Memory B cell (primary cell): ENCODE data around the gene COL4A6.

Experiments used
- ATAC-seq: fragments of 150-1000 bp; cut with Tn5 transposase; 2 replicates; pipeline ENCODE4 v1.10.0; 2021; ENCODE audit warnings: low read depth, mild to moderate bottlenecking, moderate library complexity
- DNase-seq, 2 donors: peaks; one replicate each; pipeline ENCODE4 v3.0.0; 2022; ENCODE audit warnings: low spot score in 2 of 2
- H3K27ac Mint-ChIP-seq: one replicate; pipeline ENCODE4 v1.8.0; 2022; ENCODE audit warnings: mild to moderate bottlenecking, moderate library complexity, mixed read lengths
- H3K27me3 Mint-ChIP-seq: one replicate; pipeline ENCODE4 v1.8.0; 2022; ENCODE audit warnings: mixed read lengths
- H3K36me3 Mint-ChIP-seq: one replicate; pipeline ENCODE4 v1.8.0; 2022; ENCODE audit warnings: mild to moderate bottlenecking, mixed read lengths
- H3K4me1 Mint-ChIP-seq: one replicate; pipeline ENCODE4 v1.8.0; 2022; ENCODE audit warnings: mixed read lengths
- H3K4me3 Mint-ChIP-seq: one replicate; pipeline ENCODE4 v1.8.0; 2022; ENCODE audit warnings: mild to moderate bottlenecking, moderate library complexity, mixed read lengths
- H3K9me3 Mint-ChIP-seq: one replicate; pipeline ENCODE4 v1.8.0; 2022; ENCODE audit warnings: mixed read lengths

The COL4A6 gene

GRCh38 chrX:108217876-108218275 is 220.3 kb downstream of the COL4A6 start:
- H3K4me3 Mint-ChIP-seq, result no peak overlapping the region
- DNase-seq (no peak), ATAC-seq (no peak)
- no peak overlapping the region for H3K27ac Mint-ChIP-seq
- H3K27me3 Mint-ChIP-seq, result no peaks in the 10 kb centered on the region
- H3K4me1 Mint-ChIP-seq, result no peaks in the 10 kb centered on the region
- no peaks in the 10 kb centered on the region for H3K36me3 Mint-ChIP-seq
- no peaks in the 10 kb centered on the region for H3K9me3 Mint-ChIP-seq

GRCh38 chrX:108216919-108217571 is 221.2 kb downstream of the COL4A6 start:
- no peak overlapping the region for H3K27ac Mint-ChIP-seq
- DNase-seq (no peak), ATAC-seq (no peak)
- no peaks in the 10 kb centered on the region for H3K4me1 Mint-ChIP-seq
- H3K4me3 Mint-ChIP-seq, result no peak overlapping the region
- no peaks in the 10 kb centered on the region for H3K9me3 Mint-ChIP-seq
- H3K27me3 Mint-ChIP-seq, result no peaks in the 10 kb centered on the region
- no peaks in the 10 kb centered on the region for H3K36me3 Mint-ChIP-seq

- Mint-ChIP-seq H3K27ac (no peak overlapping the region), H3K9me3 (no peaks in the 10 kb centered on the region), H3K36me3 (no peaks in the 10 kb centered on the region), H3K27me3 (no peaks in the 10 kb centered on the region), H3K4me1 (no peaks in the 10 kb centered on the region), H3K4me3 (no peak overlapping the region)
- no peak for DNase-seq
- ATAC-seq, result no peak
These were observed 221.8 kb downstream of the COL4A6 start for GRCh38 chrX:108216405-108216804.

DNA sequence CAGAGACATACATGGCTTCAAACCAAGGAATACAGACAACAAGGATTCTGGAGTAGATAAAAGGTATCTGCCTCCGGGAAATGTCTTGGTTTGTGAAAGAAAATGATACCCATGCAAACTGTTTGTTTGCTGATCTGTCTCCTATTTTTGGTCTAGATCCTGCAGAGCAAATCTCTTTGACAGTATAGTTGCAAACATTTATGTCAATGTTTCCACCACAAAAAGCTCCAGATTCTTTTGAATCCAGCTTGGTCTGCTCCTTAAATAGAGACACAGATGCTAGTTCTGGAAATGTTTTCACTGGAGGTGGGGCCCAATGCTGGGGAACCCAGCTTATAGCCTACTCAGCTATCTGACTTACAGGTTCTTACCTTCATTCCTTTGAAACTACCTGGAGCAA is 226.9 kb downstream of the COL4A6 start:
- no peak overlapping the region for H3K4me3 Mint-ChIP-seq
- ATAC-seq (no peak), DNase-seq (no peak)
- H3K9me3 Mint-ChIP-seq, result no peaks in the 10 kb centered on the region
- H3K4me1 Mint-ChIP-seq, result no peaks in the 10 kb centered on the region
- H3K36me3 Mint-ChIP-seq, result no peaks in the 10 kb centered on the region
- no peaks in the 10 kb centered on the region for H3K27me3 Mint-ChIP-seq
- no peak overlapping the region for H3K27ac Mint-ChIP-seq

DNA sequence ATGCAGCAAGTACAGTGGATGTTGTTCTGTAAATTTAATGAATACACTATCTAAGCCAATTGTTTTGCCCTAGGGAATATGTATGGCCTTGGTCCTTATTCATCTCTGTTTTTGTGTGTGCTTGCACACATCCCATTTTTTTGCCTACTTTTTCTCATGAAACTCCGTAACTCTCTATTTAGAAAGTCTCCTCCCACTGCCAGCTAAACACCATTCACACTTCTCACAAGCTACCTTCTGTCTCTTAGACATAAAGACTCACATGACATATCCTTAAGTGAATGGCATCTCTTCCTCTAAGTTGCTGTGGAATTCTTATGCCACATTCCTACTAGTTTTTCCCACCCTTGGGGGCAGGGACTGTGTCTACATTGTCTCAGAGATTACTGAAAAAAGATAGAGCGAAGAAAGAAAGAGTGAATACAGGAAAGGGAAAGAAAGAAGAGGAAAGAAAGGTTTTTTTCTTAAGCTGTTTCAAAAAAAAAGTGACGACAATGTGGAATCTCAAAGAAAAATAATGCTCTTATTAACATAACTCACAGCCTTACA is 229.1 kb downstream of the COL4A6 start:
- Mint-ChIP-seq H3K4me1 (no peaks in the 10 kb centered on the region), H3K27ac (no peak overlapping the region), H3K36me3 (no peaks in the 10 kb centered on the region), H3K4me3 (no peak overlapping the region), H3K9me3 (no peaks in the 10 kb centered on the region), H3K27me3 (peaks cover 7% of the 10 kb centered on the region)
- no peak for DNase-seq
- no peak for ATAC-seq

DNA sequence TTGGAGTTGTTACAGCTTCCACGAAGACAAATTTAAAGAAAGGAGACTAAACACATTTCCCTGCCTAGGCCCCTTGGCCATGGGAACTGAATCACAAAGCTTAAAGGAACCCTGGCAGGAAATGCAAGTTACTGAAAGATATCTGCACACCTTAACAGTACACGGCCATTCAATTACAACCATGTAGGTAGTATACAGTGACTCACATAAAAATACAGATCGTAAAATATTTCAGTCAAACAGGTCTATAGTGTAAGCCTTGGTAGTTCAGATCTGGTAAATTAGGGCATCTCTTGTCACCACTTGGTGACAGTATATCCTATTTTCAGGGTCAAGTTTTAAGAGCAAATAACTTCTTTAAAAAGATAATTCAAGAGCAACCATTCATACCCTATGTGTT is 234.7 kb downstream of the COL4A6 start:
- no peak overlapping the region for H3K4me3 Mint-ChIP-seq
- no peaks in the 10 kb centered on the region for H3K4me1 Mint-ChIP-seq
- H3K9me3 Mint-ChIP-seq, result no peaks in the 10 kb centered on the region
- H3K36me3 Mint-ChIP-seq, result no peaks in the 10 kb centered on the region
- no peak overlapping the region for H3K27ac Mint-ChIP-seq
- peaks cover 7% of the 10 kb centered on the region for H3K27me3 Mint-ChIP-seq
- ATAC-seq (no peak), DNase-seq (no peak)

DNA sequence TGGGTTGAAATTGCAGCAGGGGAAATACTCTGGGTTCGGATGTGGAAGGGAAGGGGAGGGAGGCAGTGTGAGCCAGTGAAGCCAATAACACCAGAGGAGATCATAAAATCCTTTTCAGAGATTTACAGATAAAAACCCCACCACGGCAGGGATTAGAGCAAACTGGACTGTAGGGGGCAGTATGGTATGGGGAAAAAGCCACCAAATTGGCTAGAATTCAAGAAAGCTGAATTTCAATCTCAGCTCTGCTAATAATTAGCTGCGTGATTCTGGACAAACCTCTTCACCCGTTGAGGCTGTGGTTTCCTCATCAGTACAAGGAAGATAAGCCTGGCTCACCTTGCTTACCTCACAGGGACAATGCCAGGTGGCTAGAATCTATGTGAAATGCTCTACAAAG is 238.5 kb downstream of the COL4A6 start:
- Mint-ChIP-seq H3K4me3 (no peak overlapping the region), H3K4me1 (no peaks in the 10 kb centered on the region), H3K27ac (no peak overlapping the region), H3K27me3 (peaks cover 1% of the 10 kb centered on the region), H3K9me3 (no peaks in the 10 kb centered on the region), H3K36me3 (no peaks in the 10 kb centered on the region)
- no peak for DNase-seq
- no peak for ATAC-seq

DNA sequence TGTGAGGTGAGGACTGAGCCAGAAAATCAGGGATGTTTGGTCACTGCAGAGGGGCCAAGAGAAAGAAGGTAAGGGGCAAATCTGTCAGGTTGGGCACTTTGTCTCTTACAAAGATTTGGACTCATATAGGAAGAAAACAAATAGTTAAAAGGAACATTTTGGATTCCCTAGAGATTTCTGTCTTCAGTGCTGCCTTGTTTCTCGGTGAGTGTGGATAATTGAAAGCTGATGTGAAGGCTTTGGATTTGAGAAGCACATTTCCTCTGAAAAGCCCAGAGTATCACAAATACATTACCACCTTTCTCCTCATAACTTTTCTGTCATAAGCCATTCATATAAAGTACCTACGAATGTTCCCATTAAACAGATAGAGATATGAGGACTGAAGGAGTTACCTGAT is 239.2 kb downstream of the COL4A6 start:
- no peak for ATAC-seq
- Mint-ChIP-seq H3K4me1 (no peaks in the 10 kb centered on the region), H3K27ac (no peak overlapping the region), H3K27me3 (no peaks in the 10 kb centered on the region), H3K4me3 (no peak overlapping the region), H3K36me3 (no peaks in the 10 kb centered on the region), H3K9me3 (no peaks in the 10 kb centered on the region)
- no peak for DNase-seq

GRCh38 chrX:108198420-108198819 is 239.8 kb downstream of the COL4A6 start:
- ATAC-seq (no peak), DNase-seq (no peak)
- Mint-ChIP-seq H3K4me1 (no peaks in the 10 kb centered on the region), H3K27ac (no peak overlapping the region), H3K4me3 (no peak overlapping the region), H3K27me3 (no peaks in the 10 kb centered on the region), H3K9me3 (no peaks in the 10 kb centered on the region), H3K36me3 (no peaks in the 10 kb centered on the region)

GRCh38 chrX:108186811-108187210 is 251.4 kb downstream of the COL4A6 start:
- DNase-seq, result no peak
- Mint-ChIP-seq H3K9me3 (no peaks in the 10 kb centered on the region), H3K27me3 (no peaks in the 10 kb centered on the region), H3K4me3 (no peak overlapping the region), H3K36me3 (no peaks in the 10 kb centered on the region), H3K27ac (no peak overlapping the region), H3K4me1 (no peaks in the 10 kb centered on the region)
- ATAC-seq, result no peak

DNA sequence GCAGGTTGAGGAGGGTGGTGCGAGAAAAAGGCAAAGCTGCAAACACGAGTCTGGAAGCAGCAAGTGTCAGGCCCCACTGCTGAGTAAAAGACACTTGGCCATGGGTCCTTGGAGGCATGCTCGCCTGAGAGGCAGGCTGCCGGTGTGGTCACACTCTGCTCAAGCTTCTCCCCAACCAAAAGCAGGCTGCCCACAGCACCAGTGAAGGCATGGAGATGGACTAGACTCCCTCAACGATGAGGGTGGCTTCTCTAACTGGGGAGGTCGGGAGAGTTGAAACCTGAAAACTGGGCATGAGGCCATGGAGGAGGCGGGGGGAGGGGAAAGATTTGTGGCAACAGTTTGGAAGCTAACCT is 260.1 kb downstream of the COL4A6 start:
- Mint-ChIP-seq H3K27ac (no peak overlapping the region), H3K4me3 (no peak overlapping the region), H3K4me1 (no peaks in the 10 kb centered on the region), H3K27me3 (no peaks in the 10 kb centered on the region), H3K9me3 (no peaks in the 10 kb centered on the region), H3K36me3 (no peaks in the 10 kb centered on the region)
- ATAC-seq (no peak), DNase-seq (no peak)

GRCh38 chrX:108177351-108178142 is 260.7 kb downstream of the COL4A6 start:
- Mint-ChIP-seq H3K36me3 (no peaks in the 10 kb centered on the region), H3K4me1 (no peaks in the 10 kb centered on the region), H3K27me3 (no peaks in the 10 kb centered on the region), H3K27ac (no peak overlapping the region), H3K9me3 (no peaks in the 10 kb centered on the region), H3K4me3 (no peak overlapping the region)
- ATAC-seq (no peak), DNase-seq (no peak)

- Mint-ChIP-seq H3K4me1 (no peaks in the 10 kb centered on the region), H3K9me3 (no peaks in the 10 kb centered on the region), H3K27ac (no peak overlapping the region), H3K27me3 (no peaks in the 10 kb centered on the region), H3K4me3 (no peak overlapping the region), H3K36me3 (no peaks in the 10 kb centered on the region)
- DNase-seq (no peak), ATAC-seq (no peak)
These were observed 264.3 kb downstream of the COL4A6 start for GRCh38 chrX:108173874-108174273.

- H3K36me3 Mint-ChIP-seq, result no peaks in the 10 kb centered on the region
- ATAC-seq (no peak), DNase-seq (no peak)
- no peak overlapping the region for H3K4me3 Mint-ChIP-seq
- H3K27me3 Mint-ChIP-seq, result no peaks in the 10 kb centered on the region
- no peaks in the 10 kb centered on the region for H3K4me1 Mint-ChIP-seq
- H3K9me3 Mint-ChIP-seq, result no peaks in the 10 kb centered on the region
- no peak overlapping the region for H3K27ac Mint-ChIP-seq
These were observed 266.6 kb downstream of the COL4A6 start for GRCh38 chrX:108171671-108172070.

- no peaks in the 10 kb centered on the region for H3K9me3 Mint-ChIP-seq
- ATAC-seq (no peak), DNase-seq (no peak)
- H3K27me3 Mint-ChIP-seq, result no peaks in the 10 kb centered on the region
- no peak overlapping the region for H3K4me3 Mint-ChIP-seq
- no peaks in the 10 kb centered on the region for H3K4me1 Mint-ChIP-seq
- no peak overlapping the region for H3K27ac Mint-ChIP-seq
- H3K36me3 Mint-ChIP-seq, result no peaks in the 10 kb centered on the region
These were observed 268.5 kb downstream of the COL4A6 start for GRCh38 chrX:108169768-108170167.
